GM23338 (cell line): Measurements from ENCODE around the gene SSTR4. TPM values are rescaled to one million over a fixed set of nuclear protein-coding genes. Genes with fewer than 3 reads are reported as not detected.

Experiments used
- ATAC-seq: fragments of 200-7000 bp; cut with Tn5 transposase; 3 replicates; pipeline ENCODE4 v1.9.1; 2020
- DNase-seq: peaks from one replicate; pipeline ENCODE4 v3.0.0-alpha.2; 2015; ENCODE audit warnings: low spot score
- H2AFZ ChIP-seq: fragments of 200-600 bp; sonication (generic); 2 replicates; pipeline ENCODE4 v1.8.0; 2016; ENCODE audit warnings: antibody characterized with exemption, mild to moderate bottlenecking, moderate library complexity
- H3F3A ChIP-seq: fragments of 200-600 bp; sonication (generic); replicated peaks from 2 replicates; pipeline ENCODE4 v1.8.0; 2017; ENCODE audit warnings: antibody characterized with exemption, mixed run types, low read depth
- H3K27ac ChIP-seq: fragments of 200-600 bp; sonication (generic); 2 replicates; pipeline ENCODE4 v1.6.1; 2016; ENCODE audit warnings: low read depth
- H3K27me3 ChIP-seq: fragments of 200-600 bp; sonication (generic); 2 replicates; pipeline ENCODE4 v1.8.0; 2016; ENCODE audit warnings: mild to moderate bottlenecking, mixed run types, moderate library complexity; ENCODE audit not compliant: insufficient read depth
- H3K36me3 ChIP-seq: fragments of 200-600 bp; sonication (generic); 2 replicates; pipeline ENCODE4 v1.8.0; 2016; ENCODE audit warnings: mild to moderate bottlenecking; ENCODE audit not compliant: insufficient read depth
- H3K4me1 ChIP-seq: fragments of 200-600 bp; sonication (generic); 2 replicates; pipeline ENCODE4 v1.8.0; 2016; ENCODE audit warnings: mild to moderate bottlenecking, moderate library complexity; ENCODE audit not compliant: insufficient read depth
- H3K4me2 ChIP-seq: fragments of 200-600 bp; sonication (generic); 2 replicates; pipeline ENCODE4 v1.7.1; 2017; ENCODE audit warnings: mixed run types
- H3K4me3 ChIP-seq: fragments of 200-600 bp; sonication (generic); 2 replicates; pipeline ENCODE4 v1.6.1; 2016; ENCODE audit warnings: mixed run types
- H3K79me2 ChIP-seq: fragments of 200-600 bp; sonication (generic); replicated peaks from 2 replicates; pipeline ENCODE4 v1.8.0; 2017; ENCODE audit warnings: mild to moderate bottlenecking; ENCODE audit not compliant: insufficient read depth
- H3K9me2 ChIP-seq: fragments of 200-600 bp; sonication (generic); 2 replicates; pipeline ENCODE4 v1.8.0; 2017; ENCODE audit not compliant: insufficient read depth
- H4K20me1 ChIP-seq: fragments of 200-600 bp; sonication (generic); replicated peaks from 2 replicates; pipeline ENCODE4 v1.8.0; 2017; ENCODE audit warnings: mild to moderate bottlenecking; ENCODE audit not compliant: insufficient read depth
- H3K27ac Mint-ChIP-seq: 2 replicates; pipeline ENCODE4 v1.8.0; 2020; ENCODE audit warnings: inconsistent platforms, mild to moderate bottlenecking, moderate library complexity, mixed read lengths
- H3K27me3 Mint-ChIP-seq: 3 replicates; pipeline ENCODE4 v1.8.0; 2022; ENCODE audit warnings: low read depth, mild to moderate bottlenecking, moderate library complexity, mixed read lengths, inconsistent platforms; ENCODE audit not compliant: insufficient read depth, poor library complexity
- H3K36me3 Mint-ChIP-seq: 3 replicates; pipeline ENCODE4 v1.8.0; 2021; ENCODE audit warnings: low read depth, mild to moderate bottlenecking, inconsistent platforms, moderate library complexity, mixed read lengths
- H3K4me1 Mint-ChIP-seq: 3 replicates; pipeline ENCODE4 v1.8.0; 2020; ENCODE audit warnings: mild to moderate bottlenecking, inconsistent platforms, mixed read lengths
- H3K4me3 Mint-ChIP-seq: 3 replicates; pipeline ENCODE4 v1.8.0; 2021; ENCODE audit warnings: moderate library complexity, mild to moderate bottlenecking, inconsistent platforms, mixed read lengths
- H3K9me3 Mint-ChIP-seq: 3 replicates; pipeline ENCODE4 v1.8.0; 2020; ENCODE audit warnings: moderate library complexity, mild to moderate bottlenecking, inconsistent platforms, mixed read lengths
- CTCF ChIP-seq, 2 experiments: fragments of 200-600 bp in 1 of 2; sonication (generic) in 1 of 2; conservative IDR thresholded peaks; 2 replicates each; pipeline versions ENCODE4 v1.5.1 to v1.6.1; 2016 to 2017; ENCODE audit warnings: antibody characterized with exemption in 2 of 2, low read depth in 2 of 2, mild to moderate bottlenecking in 2 of 2, moderate library complexity in 1 of 2
- ETS1 ChIP-seq: IDR thresholded peaks from 2 replicates; pipeline ENCODE4 v1.6.1; 2016; ENCODE audit warnings: antibody characterized with exemption
- EZH2 ChIP-seq: fragments of 200-600 bp; sonication (generic); IDR thresholded peaks from one replicate; pipeline ENCODE4 v1.8.0; 2017; ENCODE audit warnings: antibody characterized with exemption, mild to moderate bottlenecking, low read depth; ENCODE audit not compliant: unreplicated experiment
- EZH2phosphoT487 ChIP-seq: fragments of 200-600 bp; sonication (generic); IDR thresholded peaks from one replicate; pipeline ENCODE4 v1.8.1; 2018; ENCODE audit warnings: antibody characterized with exemption; ENCODE audit not compliant: unreplicated experiment
- JUNB ChIP-seq: IDR thresholded peaks from one replicate; pipeline ENCODE4 v1.6.1; 2016; ENCODE audit warnings: antibody characterized with exemption; ENCODE audit not compliant: unreplicated experiment
- NANOG ChIP-seq: IDR thresholded peaks from 2 replicates; pipeline ENCODE4 v1.6.1; 2016; ENCODE audit warnings: antibody characterized with exemption, borderline replicate concordance
- POLR2AphosphoS5 ChIP-seq: IDR thresholded peaks from 2 replicates; pipeline ENCODE4 v1.6.1; 2016; ENCODE audit warnings: antibody characterized with exemption, low read depth
- REST ChIP-seq: IDR thresholded peaks from one replicate; pipeline ENCODE4 v1.6.1; 2018; ENCODE audit warnings: antibody characterized with exemption; ENCODE audit not compliant: unreplicated experiment
- STAT1 ChIP-seq: IDR thresholded peaks from one replicate; pipeline ENCODE4 v1.6.1; 2016; ENCODE audit warnings: antibody characterized with exemption; ENCODE audit not compliant: unreplicated experiment
- ZNF114 ChIP-seq: fragments of 250-450 bp; sonication (Bioruptor Pico); IDR thresholded peaks from 2 replicates; pipeline ENCODE4 v1.5.0; 2020; ENCODE audit warnings: mild to moderate bottlenecking, moderate library complexity
- ZNF331 ChIP-seq: fragments of 250-450 bp; sonication (Bioruptor Pico); IDR thresholded peaks from 2 replicates; pipeline ENCODE4 v1.5.0; 2020; ENCODE audit warnings: low read depth, mild to moderate bottlenecking, moderate library complexity
- ZNF462 ChIP-seq: fragments of 250-450 bp; sonication (Bioruptor Pico); IDR thresholded peaks from 2 replicates; pipeline ENCODE4 v1.5.0; 2020; ENCODE audit warnings: mild to moderate bottlenecking, moderate library complexity
- polyA plus RNA-seq: library from polyadenylated mRNA; unstranded; fragments of >200 nt; fragmentation: Nextera tagmentation; extraction: Ambion mirVana; gene quantifications from 2 replicates; pipeline ENCODE4 v1.2.1, GENCODE V29; 2016
- total RNA-seq: library from RNA; depleted of rRNA; stranded (reverse); fragments of >200 nt; shearing (Covaris generic); gene quantifications from 2 replicates; pipeline ENCODE4 v1.2.3, GENCODE V29; 2014

Gene SSTR4
- total and polyA plus RNA-seq, 2 experiments from 2014 or later, result not detected

- TF ChIP-seq REST, result no peak
- TF ChIP-seq EZH2, result no peak
- TF ChIP-seq ZNF114 (CRISPR knock-in tag), result no peak
- no peak for TF ChIP-seq POLR2AphosphoS5
Measured at GRCh38 chr20:23082846-23083552, 47.9 kb downstream of the SSTR4 start (continued).

- Histone ChIP-seq H4K20me1 (no peaks in the 10 kb centered on the region), H3K4me2 (no peak overlapping the region), H3K27ac (no peak overlapping the region), H3K79me2 (no peaks in the 10 kb centered on the region), H3K4me3 (no peak overlapping the region), H3F3A (no peaks in the 10 kb centered on the region), H3K4me1 (peaks cover 2% of the 10 kb centered on the region), H2AFZ (peak overlapping the region; percentile 33), H3K27me3 (no peaks in the 10 kb centered on the region), H3K36me3 (no peaks in the 10 kb centered on the region), H3K9me2 (no peaks in the 10 kb centered on the region)
- DNase-seq (no peak), ATAC-seq (no peak)
- Mint-ChIP-seq H3K27ac (no peak overlapping the region), H3K4me3 (no peak overlapping the region), H3K4me1 (peaks cover 29% of the 10 kb centered on the region), H3K9me3 (no peaks in the 10 kb centered on the region), H3K27me3 (peaks cover 8% of the 10 kb centered on the region), H3K36me3 (no peaks in the 10 kb centered on the region)
- no peak for TF ChIP-seq JUNB
- TF ChIP-seq ZNF462 (CRISPR knock-in tag), result no peak
- TF ChIP-seq CTCF (conservative IDR thresholded peaks at IDR 0.05; ENCODE audit: low read depth in 2 of 2), result no peak
- TF ChIP-seq EZH2, result no peak
- TF ChIP-seq NANOG, result no peak
- TF ChIP-seq ETS1, result no peak
- no peak for TF ChIP-seq STAT1
- no peak for TF ChIP-seq EZH2phosphoT487
- TF ChIP-seq ZNF331 (CRISPR knock-in tag), result no peak
Measured at GRCh38 chr20:23083553-23084220, 48.6 kb downstream of the SSTR4 start.
